Ishikawa (cell line): ENCODE results near the gene TBC1D1.

Experiments used
- CREB1 ChIP-seq: IDR thresholded peaks from 2 replicates; pipeline ENCODE4 v1.6.1; 2012; ENCODE audit warnings: low read depth
- MAX ChIP-seq: IDR thresholded peaks from 2 replicates; pipeline ENCODE4 v1.6.1; 2012

- TF ChIP-seq MAX, result no peak
- TF ChIP-seq CREB1, result no peak
Observed at GRCh38 chr4:38082424-38083385, 191.8 kb downstream of the TBC1D1 start.
